Astrocyte (in vitro differentiated cells and primary cell): ENCODE results near the gene COG3. TPM values are rescaled to one million over a fixed set of nuclear protein-coding genes. Genes with fewer than 3 reads are reported as not detected.

Experiments used
- DNase-seq: peaks from one replicate; pipeline ENCODE4 v3.0.0-alpha.2; 2010; ENCODE audit warnings: low read depth
- FAIRE-seq: peaks from 2 replicates; lab custom pipeline; 2011; peaks lifted over from hg19 to GRCh38; lab: Jason Lieb, UNC
- H2AFZ ChIP-seq: 2 replicates; pipeline ENCODE4 v1.6.0; 2012; ENCODE audit warnings: low read depth, low read length, inconsistent platforms
- H3K27ac ChIP-seq: 2 replicates; pipeline ENCODE4 v1.5.1; 2011; ENCODE audit warnings: low read depth, low read length, inconsistent platforms
- H3K27me3 ChIP-seq: 2 replicates; pipeline ENCODE4 v1.6.0; 2011; ENCODE audit warnings: low read length, inconsistent platforms; ENCODE audit not compliant: insufficient read depth
- H3K36me3 ChIP-seq: 2 replicates; pipeline ENCODE4 v1.5.1; 2011; ENCODE audit warnings: low read length, inconsistent platforms; ENCODE audit not compliant: insufficient read depth
- H3K4me1 ChIP-seq: 2 replicates; pipeline ENCODE4 v1.5.1; 2011; ENCODE audit warnings: low read length, inconsistent platforms; ENCODE audit not compliant: insufficient read depth
- H3K4me2 ChIP-seq: 2 replicates; pipeline ENCODE4 v1.6.0; 2012; ENCODE audit warnings: low read length, inconsistent platforms
- H3K4me3 ChIP-seq: 2 replicates; pipeline ENCODE4 v1.5.1; 2011; ENCODE audit warnings: low read depth, mild to moderate bottlenecking, low read length, inconsistent platforms; ENCODE audit not compliant: insufficient read depth
- H3K79me2 ChIP-seq: 2 replicates; pipeline ENCODE4 v1.6.0; 2012; ENCODE audit warnings: mild to moderate bottlenecking, low read length, inconsistent platforms; ENCODE audit not compliant: insufficient read depth
- H3K9ac ChIP-seq: 2 replicates; pipeline ENCODE4 v1.6.0; 2012; ENCODE audit warnings: mild to moderate bottlenecking, low read length, inconsistent platforms
- H3K9me3 ChIP-seq: 2 replicates; pipeline ENCODE4 v1.5.1; 2012; ENCODE audit warnings: low read depth, mild to moderate bottlenecking, low read length, inconsistent platforms; ENCODE audit not compliant: insufficient read depth
- H4K20me1 ChIP-seq: 2 replicates; pipeline ENCODE4 v1.6.0; 2012; ENCODE audit warnings: low read length, inconsistent platforms; ENCODE audit not compliant: insufficient read depth
- H3K27ac Mint-ChIP-seq: one replicate; pipeline ENCODE4 v1.8.0; 2021; ENCODE audit warnings: mild to moderate bottlenecking, mixed read lengths; ENCODE audit not compliant: unreplicated experiment
- H3K27me3 Mint-ChIP-seq: one replicate; pipeline ENCODE4 v1.8.0; 2021; ENCODE audit warnings: low read depth, mixed read lengths; ENCODE audit not compliant: unreplicated experiment
- H3K36me3 Mint-ChIP-seq: one replicate; pipeline ENCODE4 v1.8.0; 2021; ENCODE audit warnings: low read depth, mixed read lengths; ENCODE audit not compliant: unreplicated experiment
- H3K4me1 Mint-ChIP-seq: one replicate; pipeline ENCODE4 v1.8.0; 2021; ENCODE audit warnings: low read depth, mixed read lengths; ENCODE audit not compliant: unreplicated experiment
- H3K4me3 Mint-ChIP-seq: one replicate; pipeline ENCODE4 v1.8.0; 2021; ENCODE audit warnings: mild to moderate bottlenecking, moderate library complexity, mixed read lengths; ENCODE audit not compliant: unreplicated experiment
- H3K9me3 Mint-ChIP-seq: one replicate; pipeline ENCODE4 v1.8.0; 2021; ENCODE audit warnings: mild to moderate bottlenecking, mixed read lengths; ENCODE audit not compliant: unreplicated experiment
- CTCF ChIP-seq: IDR thresholded peaks from 2 replicates; pipeline ENCODE4 v1.5.1; 2011; ENCODE audit warnings: low read depth, mild to moderate bottlenecking, inconsistent platforms, low read length, moderate library complexity; ENCODE audit not compliant: insufficient read depth
- EZH2 ChIP-seq: IDR thresholded peaks from 2 replicates; pipeline ENCODE4 v1.6.1; 2012; ENCODE audit warnings: mild to moderate bottlenecking, low read length, inconsistent platforms; ENCODE audit not compliant: insufficient read depth
- total RNA-seq: library from RNA; stranded (reverse); gene quantifications from 2 replicates; pipeline ENCODE4 v1.2.1, GENCODE V29; 2021

Gene COG3
- total RNA-seq, 1 donor from 2014 or later = 24.9 TPM

GRCh38 chr13:45468635-45469034 lies 3.9 kb downstream of the COG3 start:
- no peak overlapping the region for H3K27ac Mint-ChIP-seq
- peaks cover 31% of the 10 kb centered on the region for H3K4me1 Mint-ChIP-seq
- peaks cover 2% of the 10 kb centered on the region for H3K36me3 Mint-ChIP-seq
- no peaks in the 10 kb centered on the region for H3K9me3 Mint-ChIP-seq
- TF ChIP-seq EZH2 = no peak
- Histone ChIP-seq H3K27me3 (no peaks in the 10 kb centered on the region), H2AFZ (no peak overlapping the region), H3K4me3 (no peak overlapping the region), H3K9me3 (no peaks in the 10 kb centered on the region), H3K4me2 (no peak overlapping the region), H3K4me1 (peaks cover 7% of the 10 kb centered on the region), H3K9ac (no peak overlapping the region), H4K20me1 (peaks cover 75% of the 10 kb centered on the region), H3K79me2 (peaks cover 87% of the 10 kb centered on the region), H3K36me3 (peaks cover 4% of the 10 kb centered on the region), H3K27ac (no peak overlapping the region)
- H3K4me3 Mint-ChIP-seq = no peak overlapping the region
- DNase-seq (no peak), FAIRE-seq (no peak)
- H3K27me3 Mint-ChIP-seq = no peaks in the 10 kb centered on the region

- no peak for TF ChIP-seq EZH2
- no peak for TF ChIP-seq CTCF
- no peak overlapping the region for H3K27ac Mint-ChIP-seq
- peaks cover 2% of the 10 kb centered on the region for H3K36me3 Mint-ChIP-seq
- Histone ChIP-seq H3K4me3 (no peak overlapping the region), H3K27me3 (no peaks in the 10 kb centered on the region), H3K36me3 (peaks cover 4% of the 10 kb centered on the region), H3K79me2 (peaks cover 97% of the 10 kb centered on the region), H3K27ac (no peak overlapping the region), H2AFZ (no peak overlapping the region), H3K9ac (no peak overlapping the region), H3K4me1 (no peaks in the 10 kb centered on the region), H3K4me2 (no peak overlapping the region), H4K20me1 (peaks cover 84% of the 10 kb centered on the region), H3K9me3 (no peaks in the 10 kb centered on the region)
- no peaks in the 10 kb centered on the region for H3K9me3 Mint-ChIP-seq
- DNase-seq (peak; percentile 10), FAIRE-seq (no peak)
- no peaks in the 10 kb centered on the region for H3K27me3 Mint-ChIP-seq
- no peak overlapping the region for H3K4me3 Mint-ChIP-seq
- peaks cover 15% of the 10 kb centered on the region for H3K4me1 Mint-ChIP-seq
Measured at GRCh38 chr13:45472171-45472705, 7.5 kb downstream of the COG3 start.

- Histone ChIP-seq H3K9me3 (no peaks in the 10 kb centered on the region), H3K27ac (no peak overlapping the region), H3K4me2 (no peak overlapping the region), H3K9ac (no peak overlapping the region), H3K79me2 (peaks cover 88% of the 10 kb centered on the region), H3K4me3 (no peak overlapping the region), H3K27me3 (no peaks in the 10 kb centered on the region), H3K4me1 (no peaks in the 10 kb centered on the region), H2AFZ (no peak overlapping the region), H3K36me3 (peaks cover 4% of the 10 kb centered on the region), H4K20me1 (peaks cover 73% of the 10 kb centered on the region)
- no peaks in the 10 kb centered on the region for H3K9me3 Mint-ChIP-seq
- H3K4me3 Mint-ChIP-seq = no peak overlapping the region
- no peak for DNase-seq
- TF ChIP-seq EZH2 (no peak), CTCF (no peak)
- peaks cover 5% of the 10 kb centered on the region for H3K4me1 Mint-ChIP-seq
- no peak overlapping the region for H3K27ac Mint-ChIP-seq
- H3K36me3 Mint-ChIP-seq = peaks cover 3% of the 10 kb centered on the region
- no peaks in the 10 kb centered on the region for H3K27me3 Mint-ChIP-seq
- FAIRE-seq = no peak
Measured at GRCh38 chr13:45473627-45474026, 8.9 kb downstream of the COG3 start.
